Measurements from ENCODE around the gene BBS9. TPM values are rescaled to one million over a fixed set of nuclear protein-coding genes. Genes with fewer than 3 reads are reported as not detected.

BBS9 gene
- total and polyA plus RNA-seq, 4 donors, result 2.3 to 9.5 (median 4.5) TPM

DNA sequence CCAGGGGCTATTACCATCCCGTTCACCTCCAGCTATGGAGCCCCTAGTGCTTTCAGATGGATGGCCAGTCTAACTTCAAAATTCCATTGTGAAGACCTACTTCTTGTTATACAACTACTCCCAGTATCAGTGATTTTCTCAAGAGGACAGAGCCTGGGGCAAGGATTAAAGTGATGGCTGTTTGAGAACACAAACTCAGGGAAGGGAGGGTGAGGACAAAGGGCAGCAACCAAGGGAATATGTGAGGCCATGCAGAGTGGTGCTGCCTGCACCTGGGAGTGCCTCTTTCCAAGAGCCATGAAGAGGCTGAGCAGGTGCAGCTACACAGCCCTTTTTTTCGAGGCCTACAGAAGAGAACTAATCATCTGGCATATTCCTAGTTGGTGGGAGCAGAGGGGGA, 472.5 kb downstream of the BBS9 start:
- H3K9me3 ChIP-seq (ENCODE audit: control insufficient read depth in 4 of 4, low read length in 3 of 4), result no peaks in the 10 kb centered on the region
- no peak overlapping the region for H3K4me3 ChIP-seq (ENCODE audit: low read depth in 1 of 3, low read length in 3 of 3)
- no peak overlapping the region for H3K9ac ChIP-seq (ENCODE audit: low read depth in 1 of 2, low read length in 2 of 2)
- TF ChIP-seq HNF4A (conservative IDR thresholded peaks at IDR 0.05), result no peak
- no peak for TF ChIP-seq EGR1 (IDR thresholded peaks at IDR 0.05; ENCODE audit: low read depth in 2 of 2)
- TF ChIP-seq FOXA1 (IDR thresholded peaks at IDR 0.05), result no peak
- no peak for TF ChIP-seq RAD21 (IDR thresholded peaks at IDR 0.05)
- no peak for TF ChIP-seq JUND (IDR thresholded peaks at IDR 0.05)
- no peak for TF ChIP-seq RXRA (IDR thresholded peaks at IDR 0.05)
- TF ChIP-seq, protein P1, sequence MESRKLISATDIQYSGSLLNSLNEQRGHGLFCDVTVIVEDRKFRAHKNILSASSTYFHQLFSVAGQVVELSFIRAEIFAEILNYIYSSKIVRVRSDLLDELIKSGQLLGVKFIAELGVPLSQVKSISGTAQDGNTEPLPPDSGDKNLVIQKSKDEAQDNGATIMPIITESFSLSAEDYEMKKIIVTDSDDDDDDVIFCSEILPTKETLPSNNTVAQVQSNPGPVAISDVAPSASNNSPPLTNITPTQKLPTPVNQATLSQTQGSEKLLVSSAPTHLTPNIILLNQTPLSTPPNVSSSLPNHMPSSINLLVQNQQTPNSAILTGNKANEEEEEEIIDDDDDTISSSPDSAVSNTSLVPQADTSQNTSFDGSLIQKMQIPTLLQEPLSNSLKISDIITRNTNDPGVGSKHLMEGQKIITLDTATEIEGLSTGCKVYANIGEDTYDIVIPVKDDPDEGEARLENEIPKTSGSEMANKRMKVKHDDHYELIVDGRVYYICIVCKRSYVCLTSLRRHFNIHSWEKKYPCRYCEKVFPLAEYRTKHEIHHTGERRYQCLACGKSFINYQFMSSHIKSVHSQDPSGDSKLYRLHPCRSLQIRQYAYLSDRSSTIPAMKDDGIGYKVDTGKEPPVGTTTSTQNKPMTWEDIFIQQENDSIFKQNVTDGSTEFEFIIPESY (IDR thresholded peaks at IDR 0.05), result no peak
- TF ChIP-seq, protein P2, sequence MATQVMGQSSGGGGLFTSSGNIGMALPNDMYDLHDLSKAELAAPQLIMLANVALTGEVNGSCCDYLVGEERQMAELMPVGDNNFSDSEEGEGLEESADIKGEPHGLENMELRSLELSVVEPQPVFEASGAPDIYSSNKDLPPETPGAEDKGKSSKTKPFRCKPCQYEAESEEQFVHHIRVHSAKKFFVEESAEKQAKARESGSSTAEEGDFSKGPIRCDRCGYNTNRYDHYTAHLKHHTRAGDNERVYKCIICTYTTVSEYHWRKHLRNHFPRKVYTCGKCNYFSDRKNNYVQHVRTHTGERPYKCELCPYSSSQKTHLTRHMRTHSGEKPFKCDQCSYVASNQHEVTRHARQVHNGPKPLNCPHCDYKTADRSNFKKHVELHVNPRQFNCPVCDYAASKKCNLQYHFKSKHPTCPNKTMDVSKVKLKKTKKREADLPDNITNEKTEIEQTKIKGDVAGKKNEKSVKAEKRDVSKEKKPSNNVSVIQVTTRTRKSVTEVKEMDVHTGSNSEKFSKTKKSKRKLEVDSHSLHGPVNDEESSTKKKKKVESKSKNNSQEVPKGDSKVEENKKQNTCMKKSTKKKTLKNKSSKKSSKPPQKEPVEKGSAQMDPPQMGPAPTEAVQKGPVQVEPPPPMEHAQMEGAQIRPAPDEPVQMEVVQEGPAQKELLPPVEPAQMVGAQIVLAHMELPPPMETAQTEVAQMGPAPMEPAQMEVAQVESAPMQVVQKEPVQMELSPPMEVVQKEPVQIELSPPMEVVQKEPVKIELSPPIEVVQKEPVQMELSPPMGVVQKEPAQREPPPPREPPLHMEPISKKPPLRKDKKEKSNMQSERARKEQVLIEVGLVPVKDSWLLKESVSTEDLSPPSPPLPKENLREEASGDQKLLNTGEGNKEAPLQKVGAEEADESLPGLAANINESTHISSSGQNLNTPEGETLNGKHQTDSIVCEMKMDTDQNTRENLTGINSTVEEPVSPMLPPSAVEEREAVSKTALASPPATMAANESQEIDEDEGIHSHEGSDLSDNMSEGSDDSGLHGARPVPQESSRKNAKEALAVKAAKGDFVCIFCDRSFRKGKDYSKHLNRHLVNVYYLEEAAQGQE (IDR thresholded peaks at IDR 0.05), result no peak
- TF ChIP-seq YY1 (IDR thresholded peaks at IDR 0.05), result no peak
- TF ChIP-seq HNF4G (IDR thresholded peaks at IDR 0.05), result no peak
- TF ChIP-seq, protein P3, sequence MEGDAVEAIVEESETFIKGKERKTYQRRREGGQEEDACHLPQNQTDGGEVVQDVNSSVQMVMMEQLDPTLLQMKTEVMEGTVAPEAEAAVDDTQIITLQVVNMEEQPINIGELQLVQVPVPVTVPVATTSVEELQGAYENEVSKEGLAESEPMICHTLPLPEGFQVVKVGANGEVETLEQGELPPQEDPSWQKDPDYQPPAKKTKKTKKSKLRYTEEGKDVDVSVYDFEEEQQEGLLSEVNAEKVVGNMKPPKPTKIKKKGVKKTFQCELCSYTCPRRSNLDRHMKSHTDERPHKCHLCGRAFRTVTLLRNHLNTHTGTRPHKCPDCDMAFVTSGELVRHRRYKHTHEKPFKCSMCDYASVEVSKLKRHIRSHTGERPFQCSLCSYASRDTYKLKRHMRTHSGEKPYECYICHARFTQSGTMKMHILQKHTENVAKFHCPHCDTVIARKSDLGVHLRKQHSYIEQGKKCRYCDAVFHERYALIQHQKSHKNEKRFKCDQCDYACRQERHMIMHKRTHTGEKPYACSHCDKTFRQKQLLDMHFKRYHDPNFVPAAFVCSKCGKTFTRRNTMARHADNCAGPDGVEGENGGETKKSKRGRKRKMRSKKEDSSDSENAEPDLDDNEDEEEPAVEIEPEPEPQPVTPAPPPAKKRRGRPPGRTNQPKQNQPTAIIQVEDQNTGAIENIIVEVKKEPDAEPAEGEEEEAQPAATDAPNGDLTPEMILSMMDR (IDR thresholded peaks at IDR 0.05; ENCODE audit: low read depth, low read length, missing input control), result no peak
- TF ChIP-seq FOXA2 (IDR thresholded peaks at IDR 0.05), result no peak
- 93% methylated on average over 2 of the region's 2 CpGs for WGBS
- DNase-seq (ENCODE audit: low spot score), result no peak
- no peaks in the 10 kb centered on the region for H3K27me3 ChIP-seq (ENCODE audit: control insufficient read depth in 4 of 4, insufficient read depth in 4 of 4, low read length in 3 of 4)
- H3K4me1 ChIP-seq (ENCODE audit: control insufficient read depth in 4 of 4, insufficient read depth in 4 of 4, low read length in 3 of 4), result no peaks in the 10 kb centered on the region
- no peaks in the 10 kb centered on the region for H3K36me3 ChIP-seq (ENCODE audit: control insufficient read depth in 4 of 4, insufficient read depth in 3 of 4, low read depth in 1 of 4, low read length in 3 of 4)
- no peak overlapping the region for H3K27ac ChIP-seq (ENCODE audit: low read depth in 1 of 2, low read length in 2 of 2)

DNA sequence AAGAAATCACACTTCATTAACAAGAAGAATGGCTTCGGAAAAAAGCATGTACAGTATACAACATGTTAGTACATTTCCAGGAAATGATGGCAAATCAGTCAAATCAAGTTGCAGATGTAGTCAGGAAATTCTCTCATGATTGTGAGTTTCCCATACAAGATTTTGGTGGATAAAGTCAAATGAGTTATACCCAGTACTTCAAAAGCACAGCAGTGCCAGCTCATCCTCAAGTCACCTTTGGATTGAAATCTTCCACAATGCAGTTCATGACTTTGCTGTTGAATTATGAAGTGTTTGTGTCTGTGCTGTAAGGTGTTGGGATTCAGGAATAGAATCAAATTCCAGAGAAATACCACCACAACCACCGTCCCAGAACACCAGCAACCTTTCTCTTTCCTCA, 474.7 kb downstream of the BBS9 start:
- Histone ChIP-seq H3K27me3 (ENCODE audit: control insufficient read depth in 4 of 4, insufficient read depth in 4 of 4, low read length in 3 of 4) (no peaks in the 10 kb centered on the region), H3K4me1 (ENCODE audit: control insufficient read depth in 4 of 4, insufficient read depth in 4 of 4, low read length in 3 of 4) (no peaks in the 10 kb centered on the region), H3K36me3 (ENCODE audit: control insufficient read depth in 4 of 4, insufficient read depth in 3 of 4, low read depth in 1 of 4, low read length in 3 of 4) (no peaks in the 10 kb centered on the region), H3K9me3 (ENCODE audit: control insufficient read depth in 4 of 4, low read length in 3 of 4) (no peaks in the 10 kb centered on the region), H3K27ac (ENCODE audit: low read depth in 1 of 2, low read length in 2 of 2) (no peak overlapping the region), H3K9ac (ENCODE audit: low read depth in 1 of 2, low read length in 2 of 2) (no peak overlapping the region), H3K4me3 (ENCODE audit: low read depth in 1 of 3, low read length in 3 of 3) (no peak overlapping the region)
- TF ChIP-seq, protein P3 (IDR thresholded peaks at IDR 0.05; ENCODE audit: low read depth, low read length, missing input control), result no peak
- TF ChIP-seq EGR1 (IDR thresholded peaks at IDR 0.05; ENCODE audit: low read depth in 2 of 2) (no peak), TAF1 (conservative IDR thresholded peaks at IDR 0.05) (no peak)
- no peak for DNase-seq (ENCODE audit: low spot score)
- 89% methylated on average over 2 of the region's 2 CpGs for WGBS
